ENCODE measurements around the gene IKZF2. TPM values are rescaled to one million over a fixed set of nuclear protein-coding genes. Genes with fewer than 3 reads are reported as not detected.

The IKZF2 gene
- total and polyA plus RNA-seq, 8 donors = 0.65 to 8.6 (median 3.2) TPM

DNA sequence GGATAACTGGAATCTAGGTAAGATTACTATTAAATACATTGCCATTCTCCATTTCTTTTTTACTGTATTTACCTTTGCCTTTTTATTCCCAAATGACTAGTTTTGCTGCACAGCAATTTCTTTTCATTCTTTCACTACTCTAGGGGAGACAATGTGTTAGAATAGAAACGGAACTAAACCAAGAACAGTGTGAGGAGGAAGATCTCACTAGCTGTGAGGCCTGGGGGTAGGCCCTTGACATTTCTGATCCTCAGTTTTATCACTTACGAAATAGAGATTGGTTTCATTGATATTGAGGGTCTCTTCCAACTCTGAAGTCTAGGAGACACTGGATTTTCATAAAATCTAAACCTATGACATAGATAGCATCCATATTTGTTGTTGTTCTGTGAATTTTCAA lies 191.1 kb downstream of the IKZF2 start:
- FAIRE-seq (no peak), DNase-seq (no peak), ATAC-seq (no peak)
- H3K9me3 ChIP-seq = no peaks in the 10 kb centered on the region
- intact Hi-C loops (cut with DNase I) = no loop called here
- TF ChIP-seq, protein P1, sequence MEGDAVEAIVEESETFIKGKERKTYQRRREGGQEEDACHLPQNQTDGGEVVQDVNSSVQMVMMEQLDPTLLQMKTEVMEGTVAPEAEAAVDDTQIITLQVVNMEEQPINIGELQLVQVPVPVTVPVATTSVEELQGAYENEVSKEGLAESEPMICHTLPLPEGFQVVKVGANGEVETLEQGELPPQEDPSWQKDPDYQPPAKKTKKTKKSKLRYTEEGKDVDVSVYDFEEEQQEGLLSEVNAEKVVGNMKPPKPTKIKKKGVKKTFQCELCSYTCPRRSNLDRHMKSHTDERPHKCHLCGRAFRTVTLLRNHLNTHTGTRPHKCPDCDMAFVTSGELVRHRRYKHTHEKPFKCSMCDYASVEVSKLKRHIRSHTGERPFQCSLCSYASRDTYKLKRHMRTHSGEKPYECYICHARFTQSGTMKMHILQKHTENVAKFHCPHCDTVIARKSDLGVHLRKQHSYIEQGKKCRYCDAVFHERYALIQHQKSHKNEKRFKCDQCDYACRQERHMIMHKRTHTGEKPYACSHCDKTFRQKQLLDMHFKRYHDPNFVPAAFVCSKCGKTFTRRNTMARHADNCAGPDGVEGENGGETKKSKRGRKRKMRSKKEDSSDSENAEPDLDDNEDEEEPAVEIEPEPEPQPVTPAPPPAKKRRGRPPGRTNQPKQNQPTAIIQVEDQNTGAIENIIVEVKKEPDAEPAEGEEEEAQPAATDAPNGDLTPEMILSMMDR (IDR thresholded peaks at IDR 0.05) = no peak
- no peak overlapping the region for H3K27ac ChIP-seq
- no peak overlapping the region for H3K4me3 ChIP-seq
- 54 to 80% methylated on average over 2 of the region's 2 CpGs for WGBS, 2 donors
- no peaks in the 10 kb centered on the region for H3K36me3 ChIP-seq
- H3K4me1 ChIP-seq = no peaks in the 10 kb centered on the region
- H3K27me3 ChIP-seq = no peaks in the 10 kb centered on the region

DNA sequence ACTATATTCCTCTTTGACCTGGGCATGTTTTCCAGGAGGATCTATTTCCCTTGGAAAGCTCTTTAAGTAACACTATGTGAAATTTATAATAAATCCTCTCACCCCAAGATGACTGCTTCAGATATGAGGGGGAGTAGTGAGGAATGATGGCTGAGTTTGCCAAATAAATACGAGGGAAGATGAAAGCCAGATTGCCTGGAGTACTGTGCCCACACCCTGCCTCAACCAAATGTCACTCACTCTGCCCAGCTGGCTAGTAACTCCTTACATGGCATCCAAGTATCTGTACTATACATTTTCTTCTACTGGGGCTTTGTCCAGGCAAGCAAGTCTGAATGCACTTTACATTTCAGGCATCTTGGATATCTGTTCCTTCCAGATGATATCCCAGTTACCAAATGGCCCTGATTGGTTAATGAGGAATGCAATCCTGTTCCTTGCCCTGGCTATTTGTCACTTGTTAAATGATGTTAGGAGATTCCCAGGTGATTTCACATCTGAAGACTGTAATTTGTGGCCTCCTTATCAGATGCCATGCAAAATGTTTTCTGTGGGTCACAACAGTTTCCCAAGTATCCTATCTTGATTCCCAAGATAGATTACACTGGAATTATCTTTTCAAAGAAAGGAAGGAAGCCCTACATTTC lies 191.8 kb downstream of the IKZF2 start:
- ATAC-seq = no peak
- 53 to 87% methylated on average over 1 of the region's 1 CpG for WGBS, 2 donors

GRCh38 chr2:212958757-212959295 lies 192.6 kb downstream of the IKZF2 start:
- Histone ChIP-seq H3K27me3 (no peaks in the 10 kb centered on the region), H3K4me3 (no peak overlapping the region), H3K9me3 (no peaks in the 10 kb centered on the region), H3K4me1 (no peaks in the 10 kb centered on the region), H3K36me3 (no peaks in the 10 kb centered on the region), H3K27ac (no peak overlapping the region)
- FAIRE-seq (no peak), DNase-seq (no peak), ATAC-seq (no peak)
- 78 to 83% methylated on average over 7 of the region's 7 CpGs for WGBS, 2 donors
- TF ChIP-seq, protein P1 (IDR thresholded peaks at IDR 0.05) = no peak
- intact Hi-C loops (cut with DNase I) = no loop called here

More for the DNA sequence above, 191.8 kb downstream of the IKZF2 start:
- Histone ChIP-seq H3K4me3 (no peak overlapping the region), H3K9me3 (no peaks in the 10 kb centered on the region), H3K27ac (no peak overlapping the region), H3K27me3 (no peaks in the 10 kb centered on the region), H3K4me1 (no peaks in the 10 kb centered on the region), H3K36me3 (no peaks in the 10 kb centered on the region)
- intact Hi-C loops (cut with DNase I) = no loop called here
- no peak for DNase-seq
- FAIRE-seq = no peak
- TF ChIP-seq, protein P1 (IDR thresholded peaks at IDR 0.05) = no peak

- WGBS, 2 donors = 82 to 87% methylated on average over 3 of the region's 3 CpGs
- intact Hi-C loops (cut with DNase I) = no loop called here
- no peak for FAIRE-seq
Observed at GRCh38 chr2:212958133-212958532, 193.3 kb downstream of the IKZF2 start.

GRCh38 chr2:212957624-212958023 lies 193.8 kb downstream of the IKZF2 start:
- Histone ChIP-seq H3K27me3 (no peaks in the 10 kb centered on the region), H3K36me3 (no peaks in the 10 kb centered on the region), H3K4me3 (no peak overlapping the region), H3K4me1 (no peaks in the 10 kb centered on the region), H3K27ac (no peak overlapping the region), H3K9me3 (no peaks in the 10 kb centered on the region)
- ATAC-seq (no peak), DNase-seq (no peak), FAIRE-seq (no peak)
- intact Hi-C loops (cut with DNase I) = no loop called here
- TF ChIP-seq, protein P1 (IDR thresholded peaks at IDR 0.05) = no peak

More at GRCh38 chr2:212958133-212958532, 193.3 kb downstream of the IKZF2 start:
- TF ChIP-seq, protein P1 (IDR thresholded peaks at IDR 0.05) = no peak
- Histone ChIP-seq H3K4me1 (no peaks in the 10 kb centered on the region), H3K27me3 (no peaks in the 10 kb centered on the region), H3K4me3 (no peak overlapping the region), H3K27ac (no peak overlapping the region), H3K36me3 (no peaks in the 10 kb centered on the region), H3K9me3 (no peaks in the 10 kb centered on the region)
- DNase-seq = no peak
- no peak for ATAC-seq
